Esophagus squamous epithelium (tissue), 4 donors: ENCODE data around the gene DENND1A.

Experiments used
- CTCF ChIP-seq, 6 experiments: fragments of 450-650 bp in 4 of 6; fragments of 200-600 bp in 2 of 6; sonication (generic) in 2 of 6; IDR thresholded peaks; one replicate each; pipeline ENCODE4 v1.5.1; 2016 to 2019; ENCODE audit warnings: antibody characterized with exemption in 6 of 6, mild to moderate bottlenecking in 4 of 6, moderate library complexity in 4 of 6
- POLR2A ChIP-seq, 4 donors: fragments of 450-650 bp; IDR thresholded peaks; one replicate each; pipeline ENCODE4 v1.6.1; 2017; ENCODE audit warnings: antibody characterized with exemption in 4 of 4, mild to moderate bottlenecking in 4 of 4, moderate library complexity in 3 of 4

- TF ChIP-seq CTCF (IDR thresholded peaks at IDR 0.05) = no peak
- TF ChIP-seq POLR2A (IDR thresholded peaks at IDR 0.05) = no peak
These were observed 298.1 kb downstream of the DENND1A start for GRCh38 chr9:123631862-123632261.
